D341Med (cell line): ENCODE measurements around the gene PLEKHG4.

Source experiments
- DNase-seq: peaks from one replicate; pipeline ENCODE4 v3.0.0; 2012; ENCODE audit warnings: low spot score

The PLEKHG4 gene

GRCh38 chr16:67244387-67245185 lies 34.7 kb upstream of the PLEKHG4 start:
- DNase-seq: no peak

GRCh38 chr16:67245186-67245585 lies 34.1 kb upstream of the PLEKHG4 start:
- no peak for DNase-seq

GRCh38 chr16:67245674-67246080 lies 33.7 kb upstream of the PLEKHG4 start:
- DNase-seq: no peak

GRCh38 chr16:67246081-67246755 lies 33.1 kb upstream of the PLEKHG4 start:
- peak; percentile 81 for DNase-seq

GRCh38 chr16:67246756-67247191 lies 32.6 kb upstream of the PLEKHG4 start:
- no peak for DNase-seq

- peak; percentile 95 for DNase-seq
These were observed 31.9 kb upstream of the PLEKHG4 start, which contains the start of gene FHOD1 for GRCh38 chr16:67247192-67248072. TSS of gene FHOD1 (minus strand) at chr16:67247481. CDS start at chr16:67247410, 71 bp downstream.

- DNase-seq: no peak
These were observed 31.3 kb upstream of the PLEKHG4 start for GRCh38 chr16:67248073-67248400.

- DNase-seq: peak; percentile 77
These were observed 30.7 kb upstream of the PLEKHG4 start, which contains the start of gene SLC9A5 for GRCh38 chr16:67248401-67249177. TSS of gene SLC9A5 (plus strand) at chr16:67248979. CDS start at chr16:67249015, 36 bp downstream.

GRCh38 chr16:67249178-67250044 lies 29.9 kb upstream of the PLEKHG4 start:
- DNase-seq: no peak

- DNase-seq: no peak
These were observed 29.3 kb upstream of the PLEKHG4 start for GRCh38 chr16:67250045-67250327.

- no peak for DNase-seq
These were observed 26.5 kb upstream of the PLEKHG4 start for GRCh38 chr16:67252609-67253497.

GRCh38 chr16:67254801-67255552 lies 24.4 kb upstream of the PLEKHG4 start:
- DNase-seq: no peak

- DNase-seq: no peak
These were observed 23.6 kb upstream of the PLEKHG4 start for GRCh38 chr16:67255553-67256221.

GRCh38 chr16:67256701-67257230 lies 22.6 kb upstream of the PLEKHG4 start:
- DNase-seq: no peak

- no peak for DNase-seq
These were observed 21.7 kb upstream of the PLEKHG4 start for GRCh38 chr16:67257486-67258160.

GRCh38 chr16:67258161-67258835 lies 21.0 kb upstream of the PLEKHG4 start:
- DNase-seq: no peak

- no peak for DNase-seq
These were observed 19.6 kb upstream of the PLEKHG4 start for GRCh38 chr16:67259705-67260104.
